ENCODE measurements around the gene SYNC.

The SYNC gene

DNA sequence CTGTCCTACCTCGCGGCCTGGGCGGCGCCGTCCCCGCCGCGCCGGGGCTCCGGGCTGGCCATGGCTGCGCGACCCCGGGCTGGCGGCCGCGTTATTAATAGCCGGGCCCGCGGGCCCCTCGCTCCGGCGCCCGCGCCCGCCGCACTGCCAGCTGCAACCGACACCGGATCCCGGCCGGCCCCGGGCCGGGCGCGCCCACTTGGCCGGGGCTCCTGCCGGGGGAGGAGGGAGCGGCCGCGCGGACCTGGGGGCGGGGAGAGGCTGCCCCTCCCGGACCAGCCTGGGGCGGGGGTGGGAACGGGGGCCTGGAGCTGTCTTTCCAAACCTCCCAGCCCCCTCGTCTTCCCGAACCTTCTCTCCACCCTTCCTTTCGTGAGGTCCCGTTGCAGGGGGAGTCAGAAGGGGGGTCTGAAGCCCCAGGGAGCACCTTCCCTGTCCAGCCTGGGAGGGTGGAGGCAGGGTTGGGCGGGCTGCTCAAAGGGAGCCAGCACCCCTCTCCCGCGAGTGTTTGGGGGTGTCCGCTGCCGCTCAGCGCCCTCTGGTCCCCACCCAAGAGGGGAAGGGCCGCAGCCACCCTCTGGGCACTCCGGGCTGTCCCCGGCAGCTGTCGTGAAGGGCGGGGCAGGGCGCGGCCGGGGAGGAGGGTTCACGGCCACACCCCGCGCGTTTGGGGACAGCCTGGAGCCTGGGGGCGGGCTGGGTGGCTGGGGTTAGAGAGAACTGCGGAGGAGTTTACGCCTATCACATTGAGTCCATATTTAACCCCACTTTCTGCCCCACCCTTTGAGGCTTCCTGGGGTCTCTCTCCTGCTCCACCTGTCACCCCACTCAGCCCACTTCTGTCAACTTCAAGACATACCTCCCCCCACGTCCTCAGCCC, at the start of gene SYNC:
TSS of gene SYNC (minus strand) at position 172 of the 880 bp plus-strand sequence. CDS start at position 62, 110 bp downstream.
- no peak for DNase-seq

DNA sequence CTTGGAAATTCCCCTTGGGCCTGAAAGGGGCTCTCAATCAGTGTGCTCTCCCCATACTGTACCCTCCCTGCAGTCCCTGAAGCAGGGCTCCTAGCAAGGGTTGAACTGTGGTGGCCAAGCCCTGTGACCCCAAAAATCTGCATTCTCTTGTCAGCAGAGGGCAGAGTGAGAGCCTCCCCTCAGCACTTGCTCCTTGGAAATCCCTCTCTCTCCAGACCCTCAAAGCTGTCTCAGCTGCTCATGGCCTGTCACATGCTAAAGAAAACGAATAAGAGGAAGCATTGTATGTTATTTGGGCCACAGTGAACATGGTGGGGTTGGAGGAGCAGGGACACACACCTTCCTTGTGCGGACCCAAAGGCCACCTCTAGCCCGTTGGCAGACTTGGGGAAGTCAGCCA, 47.2 kb upstream of the SYNC start:
- DNase-seq = no peak

DNA sequence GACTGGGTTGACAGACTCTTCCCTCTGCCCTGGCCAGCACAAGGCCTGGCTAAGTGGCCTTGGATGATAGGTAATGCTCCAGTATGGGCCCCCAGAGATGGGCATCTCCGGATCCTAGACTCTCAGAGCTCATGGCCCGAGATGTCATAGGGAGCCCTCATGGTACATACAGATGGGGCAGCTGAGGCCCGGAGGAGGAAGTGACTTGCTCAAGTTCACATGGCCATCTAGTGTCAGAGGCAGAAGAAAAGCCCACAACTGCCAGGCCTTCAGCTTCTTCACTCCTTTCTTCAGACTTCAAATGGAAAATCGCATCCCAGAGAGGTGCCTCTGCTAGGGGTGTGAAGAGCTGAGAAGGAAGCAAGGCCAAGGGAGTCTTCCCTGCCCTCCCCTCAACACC, 46.8 kb upstream of the SYNC start:
- DNase-seq = no peak

DNA sequence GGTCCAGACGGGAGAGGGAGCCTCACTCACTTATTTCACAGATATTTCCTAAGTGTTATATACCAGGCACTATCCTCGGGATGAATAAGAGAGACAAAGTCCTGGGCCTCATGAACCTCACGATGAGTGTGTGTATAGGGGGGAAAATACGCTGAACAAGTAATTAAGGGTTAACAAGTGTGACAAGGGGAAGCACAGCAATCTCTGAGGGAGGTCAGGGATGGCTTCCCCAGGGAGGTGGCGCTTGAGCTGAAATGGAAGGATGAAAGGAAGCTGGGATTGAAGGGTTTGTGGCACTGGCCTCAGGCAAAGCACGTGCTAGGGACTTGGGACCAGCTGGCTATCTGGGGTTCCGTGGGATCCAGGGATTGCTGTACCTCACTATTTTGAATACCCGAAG, 46.4 kb upstream of the SYNC start:
- no peak for DNase-seq

DNA sequence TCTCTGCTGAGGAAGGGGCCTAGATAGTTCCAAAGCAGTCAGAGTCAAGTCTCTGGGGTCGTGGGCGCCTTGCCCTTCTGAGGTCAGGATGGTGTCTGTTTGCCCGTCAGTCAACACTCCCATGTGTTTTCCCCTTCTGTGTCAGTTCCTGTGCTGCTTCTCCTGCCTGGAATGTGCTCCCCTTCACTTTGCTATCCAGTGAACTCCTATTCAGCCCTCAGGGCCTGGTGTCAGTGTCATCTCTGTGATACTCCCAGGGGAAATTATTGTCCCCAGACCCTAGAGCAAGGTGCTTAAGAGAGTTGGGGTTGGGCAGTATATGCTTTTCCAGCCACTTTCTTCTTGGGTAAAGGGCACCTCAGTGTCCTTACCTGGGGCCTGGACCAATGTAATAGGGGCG, 45.8 kb upstream of the SYNC start:
- no peak for DNase-seq

DNA sequence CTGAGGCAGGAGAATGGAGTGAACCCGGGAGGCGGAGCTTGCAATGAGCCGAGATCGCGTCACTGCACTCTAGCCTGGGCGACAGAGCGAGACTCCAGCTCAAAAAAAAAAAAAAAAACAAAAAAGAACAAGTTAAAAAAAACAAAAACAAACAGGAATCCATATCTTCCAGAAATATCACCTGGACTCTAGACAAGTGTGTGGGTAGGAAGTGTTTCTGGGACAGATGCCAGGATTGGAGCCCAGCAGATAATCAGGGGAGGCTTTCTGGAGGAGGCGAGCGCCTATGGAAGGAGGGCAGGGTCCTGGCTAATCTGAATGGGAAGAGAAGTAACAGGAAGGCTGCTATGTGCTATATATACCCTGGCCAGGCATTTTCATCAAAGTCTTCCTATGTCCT, 43.6 kb upstream of the SYNC start:
- no peak for DNase-seq

DNA sequence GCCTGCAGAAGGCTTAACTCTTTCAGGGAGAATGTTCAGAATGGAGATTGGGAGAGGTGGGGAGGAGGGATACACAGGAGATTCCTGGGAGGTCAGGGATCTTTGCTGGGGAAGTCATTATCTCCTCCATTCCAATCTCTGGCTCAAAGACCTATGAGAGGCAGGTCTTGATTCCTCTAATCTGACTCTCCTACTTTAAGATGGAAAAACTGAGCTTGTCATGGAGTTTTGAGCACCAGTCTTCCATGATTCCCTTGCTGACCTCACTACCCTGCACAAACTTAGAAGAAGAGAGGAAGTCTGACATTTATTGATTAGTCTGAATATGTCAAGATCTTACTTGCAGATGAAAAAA, 41.5 kb upstream of the SYNC start:
- DNase-seq = no peak

DNA sequence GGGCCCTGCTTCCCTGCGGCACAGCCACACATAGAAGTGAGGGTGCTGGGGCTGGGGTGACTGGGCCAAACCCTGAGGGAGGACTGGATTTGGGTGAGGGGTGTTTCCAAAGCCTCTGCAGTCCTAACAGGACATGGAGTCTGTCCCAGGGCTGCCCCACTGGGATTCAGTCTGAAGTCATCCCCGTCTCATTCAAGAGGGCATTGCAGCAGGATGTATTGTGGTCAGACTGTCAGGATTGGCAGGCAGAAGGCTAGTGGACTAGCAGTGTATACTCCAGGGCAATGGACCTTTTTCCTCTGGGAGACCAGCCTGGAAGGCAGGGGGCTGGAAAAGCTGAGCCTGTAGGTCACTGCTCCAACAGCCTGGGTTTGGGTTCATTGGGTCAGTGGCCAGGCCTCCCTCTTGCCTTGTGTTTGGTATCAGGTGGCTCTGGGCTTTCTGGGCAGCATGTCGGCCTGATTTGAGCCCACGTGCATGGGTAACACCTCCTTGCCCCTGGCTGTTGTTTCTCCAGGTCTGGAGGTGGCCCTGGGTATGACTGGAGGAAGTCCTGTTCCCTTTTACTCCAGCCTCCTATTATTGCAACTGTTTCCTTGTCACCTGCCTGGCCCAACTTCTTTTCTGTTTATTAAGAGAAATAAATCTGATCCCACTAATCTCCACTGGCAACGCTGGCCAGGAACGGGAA, 41.0 kb upstream of the SYNC start:
- no peak for DNase-seq

DNA sequence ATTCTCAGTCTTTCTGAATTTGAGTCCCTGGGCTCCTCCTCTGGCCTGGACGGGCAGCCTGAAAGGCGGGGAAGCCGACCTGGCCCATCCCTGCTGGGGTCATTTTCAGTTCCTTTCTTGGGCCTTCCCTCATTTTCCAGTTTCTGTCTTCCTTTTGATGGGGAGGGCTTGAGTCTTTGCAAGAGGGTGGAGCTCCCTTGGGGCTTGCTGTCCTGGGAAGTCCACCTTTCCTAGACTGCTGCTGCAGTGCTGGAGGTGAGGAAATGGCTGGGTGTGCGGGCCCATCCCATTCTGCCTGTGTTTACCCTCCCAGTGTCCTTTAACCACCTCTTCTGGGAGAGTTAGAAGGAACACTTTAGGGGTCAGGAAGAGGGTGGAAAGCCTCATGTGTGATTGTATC, 40.4 kb upstream of the SYNC start:
- no peak for DNase-seq

DNA sequence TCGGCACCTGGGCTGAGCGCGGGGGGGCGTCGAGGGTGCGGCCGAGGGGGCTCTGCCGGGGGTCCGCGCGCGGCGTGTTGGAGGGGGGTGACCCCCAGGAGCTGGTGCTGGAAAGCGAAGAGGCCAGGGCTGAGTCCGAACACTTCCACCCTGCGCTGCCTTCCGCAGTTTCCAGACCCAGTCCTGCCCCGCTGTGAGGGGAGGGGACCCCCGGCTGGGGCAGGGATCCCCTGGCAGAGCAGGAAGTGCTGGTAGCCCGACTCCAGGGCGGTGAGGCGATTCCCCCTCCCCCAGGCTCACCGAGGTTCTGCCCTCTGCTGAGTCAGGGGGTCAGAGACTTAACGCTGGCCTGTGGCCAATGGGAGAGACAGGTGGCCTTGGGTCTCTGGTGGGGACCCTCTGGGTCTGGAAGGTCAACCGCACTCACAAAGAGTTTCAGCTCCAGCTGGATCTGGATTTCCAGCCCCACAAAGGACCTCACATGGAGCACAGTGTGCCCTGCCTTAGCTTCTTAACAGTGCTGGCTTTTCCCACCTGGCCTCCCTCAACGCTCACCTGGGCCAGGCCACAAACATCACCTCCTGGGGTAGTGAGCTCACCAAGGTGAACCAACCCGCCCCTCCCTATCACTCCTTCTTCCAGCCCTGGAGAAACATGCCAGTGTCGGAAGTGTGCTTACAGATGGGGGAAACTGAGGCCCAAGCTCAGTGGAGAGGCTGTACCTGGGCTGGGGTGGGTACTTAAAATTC, 39.8 kb upstream of the SYNC start:
- no peak for DNase-seq

DNA sequence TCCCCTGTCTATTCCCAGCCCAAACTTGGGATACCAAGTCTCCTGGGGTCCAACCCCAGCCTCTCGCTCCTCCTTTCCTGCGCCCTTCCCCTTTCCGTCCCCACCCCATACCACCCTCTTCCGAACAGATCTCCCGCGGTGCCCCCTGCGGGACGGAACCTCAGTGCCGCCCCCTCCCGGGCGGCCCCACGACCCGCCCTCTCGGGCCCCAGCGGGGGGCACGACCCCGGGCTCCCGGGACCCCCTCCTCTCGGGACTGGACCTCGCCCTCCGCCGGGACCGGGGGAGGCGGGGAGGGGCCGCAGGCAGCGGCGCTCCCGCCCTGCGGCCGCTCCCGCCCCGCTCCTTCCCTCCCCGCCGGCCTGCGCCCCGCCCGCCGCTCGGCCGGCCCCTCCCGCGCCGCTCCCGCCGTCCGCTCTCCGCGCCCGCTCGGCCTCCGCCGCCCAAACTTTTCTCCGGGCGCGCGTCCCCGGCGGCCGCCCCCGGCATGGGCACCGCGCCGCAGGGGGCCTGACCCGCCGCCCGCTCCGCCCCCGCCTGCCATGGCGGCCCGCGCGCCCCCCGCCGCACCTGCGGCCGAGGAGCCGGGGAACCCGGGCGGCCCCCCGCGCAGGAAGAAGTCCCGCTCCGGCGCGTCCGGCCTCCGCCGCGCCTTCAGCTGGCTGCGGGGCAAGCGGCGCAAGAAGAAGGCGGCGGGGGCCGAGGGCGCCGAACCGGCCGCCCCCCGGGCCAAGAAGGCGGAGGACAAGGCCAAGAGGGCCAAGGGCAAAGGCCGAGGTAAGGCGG, 39.0 kb upstream of the SYNC start:
- no peak for DNase-seq

DNA sequence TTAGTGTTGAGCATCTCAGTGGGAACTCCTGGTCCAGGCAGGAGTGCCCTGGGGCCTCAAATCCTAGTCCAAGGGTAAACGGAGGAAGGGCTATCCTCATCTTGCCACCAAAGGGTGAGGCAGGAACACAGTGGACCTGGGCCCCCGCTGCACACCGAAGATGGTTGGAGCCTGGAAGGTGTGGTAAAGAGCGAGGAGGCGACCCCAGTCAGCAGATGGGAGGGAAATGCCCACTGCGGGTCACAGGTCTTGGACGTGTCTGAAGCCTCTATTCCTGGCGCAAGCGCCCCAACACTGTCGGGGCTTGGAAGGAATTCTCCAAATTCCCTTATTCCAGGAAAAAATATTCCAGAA, 38.5 kb upstream of the SYNC start:
- no peak for DNase-seq

DNA sequence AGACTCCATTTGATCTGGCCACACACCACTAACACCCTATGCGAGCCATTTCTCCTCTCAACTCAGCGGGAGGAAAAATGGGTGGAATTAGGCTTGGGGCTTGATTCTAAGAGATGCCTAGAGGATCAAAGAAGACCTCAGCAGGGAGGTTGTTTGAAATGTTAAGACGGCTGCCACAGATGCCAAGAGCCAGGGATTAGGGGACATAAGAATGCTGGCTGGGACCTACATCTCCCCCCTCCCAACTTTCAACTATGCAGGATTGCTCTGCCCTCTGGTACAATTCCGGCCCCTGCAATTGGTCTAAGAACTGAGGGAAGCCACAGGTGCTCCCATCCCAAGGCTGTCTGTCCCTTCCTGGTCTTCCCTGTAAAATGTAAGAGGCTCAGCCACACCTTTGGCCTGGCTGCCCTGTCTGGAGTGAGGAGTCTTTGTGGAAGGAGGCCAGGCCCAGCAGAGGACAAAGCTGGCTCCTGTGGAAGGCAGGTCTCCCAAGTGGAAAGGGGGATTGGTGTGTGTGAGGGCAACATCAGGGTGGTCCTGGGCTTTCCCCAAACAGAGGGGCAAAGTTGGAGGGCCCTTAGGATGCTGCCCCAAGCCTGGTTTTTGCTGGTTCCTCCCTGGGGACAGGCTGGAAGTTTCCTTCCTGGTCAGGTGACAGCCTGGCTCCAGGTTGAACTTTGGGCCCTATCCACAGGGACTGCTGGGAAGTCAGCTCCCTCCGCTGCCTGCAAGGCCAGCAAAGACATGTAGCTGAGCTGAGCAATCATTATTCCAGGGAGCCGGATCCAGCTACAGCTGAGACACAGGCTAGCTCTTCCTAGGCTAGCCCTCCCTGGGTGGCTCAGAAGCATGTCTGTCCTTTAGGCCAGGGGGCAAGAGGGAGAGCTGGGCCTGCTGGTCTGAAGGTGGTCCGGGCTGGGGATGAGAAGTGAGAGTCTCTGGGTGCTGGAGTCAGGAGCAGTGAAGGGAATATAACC, 34.5 kb upstream of the SYNC start:
- DNase-seq = no peak

DNA sequence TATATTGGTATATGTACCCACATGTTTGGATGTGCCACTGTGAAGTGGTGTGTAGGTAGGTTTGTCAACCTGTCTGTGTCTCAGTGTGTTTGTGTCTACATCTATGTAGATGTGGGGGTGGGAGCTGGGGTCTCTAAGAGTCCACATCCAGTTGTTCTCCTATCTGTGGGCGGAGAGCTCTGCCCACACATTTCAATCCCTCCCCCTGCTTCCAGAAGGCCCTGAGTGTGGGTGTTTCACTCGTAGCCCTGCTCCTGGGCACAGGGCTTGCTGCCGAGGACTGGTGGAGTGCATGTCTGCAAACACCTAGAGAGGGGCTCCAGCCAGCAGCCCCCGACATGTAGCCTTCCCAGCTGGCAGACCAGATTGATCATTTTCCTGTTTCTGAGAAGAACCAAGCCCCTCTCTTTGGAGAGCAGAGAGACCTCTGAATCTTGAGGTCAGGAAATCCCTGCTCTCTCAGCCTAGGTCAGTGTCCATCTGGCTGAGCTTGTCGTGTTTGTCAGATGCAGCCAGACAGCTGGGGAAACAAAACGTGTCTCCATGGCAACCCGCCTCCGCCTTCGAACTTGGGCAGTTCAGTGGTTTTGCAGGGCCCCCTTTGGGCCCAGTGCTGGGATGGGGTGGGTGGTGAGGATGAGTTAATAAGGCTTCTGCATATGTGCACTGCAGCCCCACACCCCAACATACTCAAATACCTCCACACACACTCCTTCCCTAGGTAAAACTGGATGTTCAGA, 31.2 kb upstream of the SYNC start:
- no peak for DNase-seq

DNA sequence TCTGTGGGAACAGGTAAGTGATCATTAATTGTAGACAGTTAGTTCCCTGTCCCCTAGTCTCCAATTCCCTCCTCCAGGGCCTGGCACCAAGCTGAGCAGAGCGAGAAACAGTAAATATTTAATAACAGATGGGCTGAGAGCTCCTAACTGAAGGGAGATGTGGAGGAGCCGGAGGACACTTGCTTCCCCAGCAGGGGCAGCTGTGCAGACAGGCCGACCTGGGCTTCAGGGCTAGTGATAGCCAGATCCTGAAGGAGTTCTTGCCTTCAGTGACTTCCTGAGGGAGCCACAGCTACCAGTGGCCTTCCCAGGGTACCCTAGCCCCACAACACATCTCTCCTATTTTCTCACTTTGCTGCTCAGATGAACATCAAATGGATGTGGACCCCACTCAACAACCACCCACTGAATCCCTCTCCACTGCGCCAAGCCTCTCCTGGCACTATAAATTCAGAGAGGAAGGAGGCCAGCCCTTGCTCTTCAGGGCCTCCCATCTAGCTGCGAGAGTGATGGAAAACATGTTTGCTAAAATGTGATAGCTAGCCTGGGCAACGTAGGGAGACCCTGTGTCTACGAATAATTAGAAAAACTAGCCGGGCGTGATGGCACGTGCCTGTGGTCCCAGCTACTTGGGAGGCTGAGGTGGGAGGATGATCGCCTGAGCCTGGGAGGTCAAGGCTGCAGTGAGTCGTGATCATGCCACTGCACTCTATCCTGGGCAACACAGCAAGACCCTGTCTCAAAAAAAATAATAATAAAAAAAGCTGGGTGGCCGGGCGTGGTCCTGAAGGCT, 26.9 kb upstream of the SYNC start:
- no peak for DNase-seq

DNA sequence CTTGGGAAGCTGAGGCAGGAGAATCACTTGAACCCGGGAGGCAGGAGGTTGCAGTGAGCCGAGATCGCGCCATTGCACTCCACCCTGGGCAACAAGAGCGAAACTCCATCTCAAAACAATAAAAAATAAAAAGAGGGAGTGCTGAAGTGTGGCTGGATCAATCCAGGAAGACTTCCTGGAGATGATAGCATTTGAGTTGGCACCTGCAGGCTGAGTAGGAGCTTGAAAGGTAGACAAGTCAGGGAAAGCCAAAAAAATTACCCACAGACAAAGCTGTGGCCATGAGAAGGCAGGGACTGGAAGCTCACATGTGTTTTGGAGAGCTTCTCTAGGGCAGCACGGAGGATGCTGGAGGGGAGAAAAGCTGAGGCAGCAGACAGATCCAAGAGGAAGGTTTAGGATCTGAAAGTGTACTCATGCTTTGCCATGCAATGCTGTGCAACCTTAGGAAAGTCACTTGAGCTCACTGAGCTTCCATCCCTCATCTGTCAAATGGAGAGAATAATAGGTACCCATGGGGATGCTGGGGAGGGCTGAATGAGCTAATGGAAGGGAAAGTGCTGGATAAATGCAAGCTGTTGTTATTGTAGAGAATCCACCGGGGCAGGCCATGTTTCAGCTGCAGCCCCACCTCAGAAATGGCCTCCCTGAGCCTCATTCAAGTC, 26.0 kb upstream of the SYNC start:
- no peak for DNase-seq

DNA sequence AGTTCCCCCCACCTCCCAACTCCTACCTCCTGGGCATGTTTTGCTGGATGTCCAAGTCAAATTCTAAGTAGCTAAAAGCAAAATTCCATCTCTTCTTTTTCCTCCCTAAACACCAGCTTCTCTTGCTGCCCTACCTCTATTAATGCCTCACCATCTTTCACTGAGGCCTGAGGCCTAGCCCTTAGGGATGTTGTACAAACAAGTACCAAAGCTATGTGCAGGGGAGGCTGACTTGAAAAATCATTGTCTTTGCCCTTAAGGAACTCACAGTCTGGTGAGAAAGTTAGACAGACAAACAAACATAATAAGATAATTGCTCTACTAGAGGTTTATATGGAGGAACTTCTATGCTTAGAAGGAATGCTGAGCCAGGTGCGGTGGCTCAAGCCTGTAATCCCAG, 25.3 kb upstream of the SYNC start:
- no peak for DNase-seq

DNA sequence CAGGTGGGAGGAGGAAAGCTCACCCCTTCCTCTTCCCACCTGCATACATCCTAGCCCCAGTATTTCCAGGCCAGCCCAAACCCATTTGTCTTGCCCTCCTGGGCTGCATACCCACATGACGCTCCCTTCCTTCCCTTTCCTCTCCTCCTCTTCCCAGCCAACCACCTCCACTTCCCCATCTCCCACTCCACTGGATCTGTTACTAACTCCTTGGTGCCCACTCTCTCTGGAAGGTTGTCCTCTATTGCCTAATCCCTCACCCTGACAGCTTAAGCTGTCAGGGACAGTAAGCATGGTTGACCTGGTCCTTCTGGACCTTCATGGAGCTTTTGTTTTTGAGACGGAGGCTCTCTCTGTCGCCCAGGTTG, 23.0 kb upstream of the SYNC start:
- DNase-seq = no peak

DNA sequence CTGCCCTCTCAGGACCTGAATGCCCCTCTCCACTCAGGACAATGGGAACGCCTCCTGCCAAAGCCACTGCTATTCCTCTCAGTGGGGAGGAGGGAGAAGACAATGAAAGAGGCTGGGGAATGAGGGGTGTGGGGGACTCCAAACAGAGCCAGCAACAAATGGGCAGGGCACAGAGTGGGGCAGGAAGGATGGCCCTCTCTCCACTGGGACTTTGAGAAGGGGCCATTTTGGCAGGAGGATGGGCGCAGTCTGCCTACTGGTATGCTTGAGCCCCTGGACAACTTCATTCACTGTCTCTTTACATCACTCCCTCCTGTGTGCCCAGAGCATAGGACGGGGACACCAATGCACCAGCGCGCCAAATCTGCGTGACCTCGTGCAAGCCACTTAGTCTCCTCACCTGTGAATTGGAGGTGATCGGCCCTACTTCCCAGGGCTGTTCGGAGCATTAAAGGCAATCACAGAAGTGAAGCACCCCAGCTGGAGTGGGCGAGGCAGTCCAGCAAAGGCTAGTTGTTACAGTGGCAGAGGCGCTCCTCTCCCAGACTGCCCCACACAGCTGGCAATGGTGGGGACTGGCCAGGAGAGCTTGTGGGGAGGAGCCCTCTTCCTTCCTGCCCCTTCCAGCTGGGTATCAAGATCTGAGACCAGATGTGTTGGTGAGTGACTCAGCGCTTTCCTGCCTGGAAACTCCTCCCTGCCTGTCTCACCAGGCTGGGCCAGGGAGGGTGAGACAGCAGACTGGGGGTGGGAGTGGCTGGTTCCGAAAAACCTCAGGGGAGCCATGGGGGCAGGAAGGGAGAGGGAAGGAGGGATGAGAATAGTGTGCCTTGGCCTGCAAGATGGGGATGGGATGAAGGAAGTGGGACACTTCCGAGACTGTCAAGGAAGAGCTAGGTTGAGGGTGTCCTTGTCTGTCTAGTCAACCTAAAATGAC, 22.4 kb upstream of the SYNC start:
- peak; percentile 67 for DNase-seq

Measured in NCI-H510A (cell line).